A549 (cell line): ENCODE data around the gene CHMP1B.

Source experiments
- ATOH8 ChIP-seq: fragments of 250-450 bp; sonication (Bioruptor Pico); IDR thresholded peaks from 2 replicates; pipeline ENCODE4 v1.5.0; 2020; ENCODE audit warnings: low read depth, mild to moderate bottlenecking, moderate library complexity
- CTCF ChIP-seq: fragments of >200 bp; sonication (Bioruptor Twin); formaldehyde crosslinking; IDR thresholded peaks from 3 replicates; pipeline ENCODE4 v1.5.1; 2016
- JUNB ChIP-seq: fragments of >200 bp; sonication (Bioruptor Twin); formaldehyde crosslinking; IDR thresholded peaks from 2 replicates; pipeline ENCODE4 v1.6.1; 2016
- POLR2A ChIP-seq: IDR thresholded peaks from 2 replicates; pipeline ENCODE4 v1.6.1; 2012; ENCODE audit warnings: mild to moderate bottlenecking, low read length

- no peak for TF ChIP-seq CTCF
- no peak for TF ChIP-seq POLR2A
- no peak for TF ChIP-seq ATOH8 (CRISPR knock-in tag)
- no peak for TF ChIP-seq JUNB
These were observed 11.7 kb upstream of the CHMP1B start for GRCh38 chr18:11839556-11839955.
